ENCODE measurements around the gene DBH.

Gene DBH

GRCh38 chr9:133627341-133627740 is 8.8 kb upstream of the DBH start:
- no peak for DNase-seq

- no peak for DNase-seq
Observed at GRCh38 chr9:133628766-133629165, 7.4 kb upstream of the DBH start.

GRCh38 chr9:133629221-133630110 is 6.7 kb upstream of the DBH start:
- DNase-seq: no peak

DNA sequence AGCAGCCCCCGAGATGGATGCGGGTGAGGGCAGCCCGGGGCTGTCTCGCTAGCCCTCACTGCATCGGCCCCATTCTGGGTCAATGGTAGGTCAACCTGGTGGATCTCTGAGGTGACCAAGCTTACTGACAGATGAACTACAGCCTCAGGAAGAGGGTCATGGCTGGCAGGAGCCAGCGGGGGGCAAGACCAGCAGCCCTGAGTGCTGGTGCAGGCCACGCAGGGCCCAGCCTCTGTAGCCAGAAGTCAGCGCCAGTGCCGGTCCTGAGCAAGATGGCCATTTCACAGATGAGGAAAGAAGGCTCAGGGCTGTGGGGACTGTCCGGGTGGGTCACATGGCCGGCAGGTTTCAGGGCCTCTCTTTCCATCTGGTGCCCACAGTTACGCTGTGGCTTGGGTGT is 5.1 kb upstream of the DBH start:
- DNase-seq: no peak

- DNase-seq: no peak
Observed at GRCh38 chr9:133632806-133633680, 3.1 kb upstream of the DBH start.

GRCh38 chr9:133633681-133634080 is 2.5 kb upstream of the DBH start:
- no peak for DNase-seq

GRCh38 chr9:133634081-133634691 is 2.0 kb upstream of the DBH start:
- DNase-seq: no peak

DNA sequence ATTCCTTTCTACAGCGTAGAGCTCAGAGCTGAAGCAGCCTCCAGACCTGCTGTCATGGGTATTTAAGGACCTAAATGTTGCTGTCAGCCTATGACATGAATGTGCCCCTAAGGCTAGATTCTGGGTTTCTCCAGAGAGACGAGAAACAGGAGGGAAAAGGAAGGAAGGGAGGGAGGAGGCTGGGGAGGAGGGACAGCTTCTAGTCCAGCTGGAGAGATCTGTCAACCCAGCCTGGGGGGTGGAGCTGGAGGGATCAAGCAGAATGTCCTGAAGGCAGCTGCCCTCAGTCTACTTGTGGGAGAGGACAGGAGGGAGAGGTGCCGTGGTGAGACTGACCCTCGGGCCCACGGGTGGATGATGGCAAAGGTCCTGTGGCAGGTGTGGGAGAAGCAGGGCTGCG is 1.1 kb upstream of the DBH start:
- no peak for DNase-seq

- DNase-seq: no peak
Observed at GRCh38 chr9:133636902-133637301, 739 bp downstream of the DBH start.

DNA sequence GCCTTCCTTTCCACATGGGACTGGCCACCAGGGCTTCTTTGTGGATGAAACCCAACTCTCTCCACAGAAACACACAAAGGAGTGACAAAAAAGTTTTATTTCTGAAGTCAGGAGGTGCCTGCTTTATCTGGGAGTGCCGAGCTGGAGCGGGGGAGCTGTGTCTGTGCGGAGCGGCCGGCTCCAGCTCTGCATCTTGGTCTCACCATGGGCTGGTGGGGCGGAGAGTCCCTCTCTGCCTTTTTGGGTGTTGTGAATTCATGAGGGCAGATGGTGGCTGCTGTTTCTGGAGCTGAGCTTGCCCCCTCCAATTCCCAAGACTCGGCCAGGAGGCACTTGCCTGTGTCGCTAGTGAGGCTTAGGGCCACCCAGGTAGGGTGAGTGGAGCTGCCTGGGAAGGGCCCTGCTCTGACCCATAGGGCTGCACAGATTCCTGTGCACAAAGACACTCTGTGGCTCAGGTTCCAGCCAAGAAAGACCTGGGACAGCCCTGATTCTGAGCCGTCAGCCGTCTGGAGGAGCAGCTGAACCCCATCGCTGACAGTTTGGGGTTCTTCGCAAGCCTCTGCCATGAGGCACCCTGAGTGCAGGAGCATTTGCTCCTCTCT is 1.4 kb downstream of the DBH start:
- no peak for DNase-seq

GRCh38 chr9:133638076-133638475 is 1.9 kb downstream of the DBH start:
- DNase-seq: no peak

DNA sequence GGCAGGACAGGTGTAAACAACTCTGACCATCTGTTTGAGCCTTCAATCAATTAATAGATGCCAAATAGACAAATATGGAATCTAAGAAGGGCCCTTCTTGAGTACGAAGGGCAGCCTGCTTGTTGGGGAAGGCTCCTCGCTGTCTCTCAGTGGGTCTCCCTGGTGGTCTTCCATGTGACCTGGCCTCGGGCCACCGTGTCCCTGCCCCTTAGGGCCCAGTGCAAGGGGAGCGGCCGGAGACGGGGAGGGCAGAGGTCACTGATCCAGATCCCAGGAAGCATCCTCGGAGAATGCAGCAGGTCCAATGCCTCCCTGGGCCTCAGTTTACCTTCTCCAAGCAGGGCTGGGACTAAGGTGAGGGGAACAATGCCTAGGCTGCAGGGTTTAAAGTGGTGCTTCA is 2.5 kb downstream of the DBH start:
- DNase-seq: no peak

- no peak for DNase-seq
Observed at GRCh38 chr9:133639613-133640012, 3.5 kb downstream of the DBH start.

- DNase-seq: no peak
Observed at GRCh38 chr9:133640160-133640559, 4.0 kb downstream of the DBH start.

DNA sequence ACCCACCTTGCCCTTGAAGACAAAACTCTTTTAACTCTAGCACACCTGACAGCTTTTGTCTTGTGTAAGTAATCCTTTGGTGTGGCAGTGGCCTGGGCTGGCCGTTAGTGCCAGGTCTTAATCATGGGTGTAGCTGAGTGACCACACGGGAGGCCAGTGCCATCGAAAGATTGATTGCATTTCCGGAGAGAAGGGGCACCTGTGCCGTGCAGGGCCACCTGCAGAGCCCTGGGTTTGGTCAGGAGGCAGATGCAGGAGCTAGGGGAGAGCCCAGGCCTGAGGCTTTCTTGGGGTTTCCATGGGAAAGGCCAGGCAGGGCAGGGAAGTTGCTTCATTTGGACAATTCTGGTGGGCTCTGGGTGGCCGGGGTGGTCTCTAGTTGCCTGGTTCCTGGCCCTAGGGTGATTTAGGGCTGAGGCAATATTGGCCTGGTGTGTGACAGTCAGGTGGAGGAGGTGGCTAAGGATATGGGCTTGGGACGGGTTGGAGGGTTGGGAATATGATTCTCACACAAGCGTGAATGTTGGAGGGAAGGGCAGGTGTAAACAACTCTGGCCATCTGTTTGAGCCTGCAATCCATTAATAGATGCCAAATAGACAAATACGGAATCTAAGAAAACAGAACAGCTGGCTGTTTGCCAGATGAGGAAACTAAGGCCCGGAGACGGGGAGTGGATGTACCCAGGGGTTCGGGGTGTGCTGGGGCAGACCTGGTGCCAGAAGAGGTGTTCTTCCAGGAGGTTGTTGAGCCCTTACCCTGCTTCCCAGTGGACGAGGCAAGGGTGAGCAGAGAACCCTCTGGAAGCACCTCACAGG is 4.6 kb downstream of the DBH start:
- DNase-seq: no peak

GRCh38 chr9:133641396-133641655 is 5.2 kb downstream of the DBH start:
- DNase-seq: no peak

DNA sequence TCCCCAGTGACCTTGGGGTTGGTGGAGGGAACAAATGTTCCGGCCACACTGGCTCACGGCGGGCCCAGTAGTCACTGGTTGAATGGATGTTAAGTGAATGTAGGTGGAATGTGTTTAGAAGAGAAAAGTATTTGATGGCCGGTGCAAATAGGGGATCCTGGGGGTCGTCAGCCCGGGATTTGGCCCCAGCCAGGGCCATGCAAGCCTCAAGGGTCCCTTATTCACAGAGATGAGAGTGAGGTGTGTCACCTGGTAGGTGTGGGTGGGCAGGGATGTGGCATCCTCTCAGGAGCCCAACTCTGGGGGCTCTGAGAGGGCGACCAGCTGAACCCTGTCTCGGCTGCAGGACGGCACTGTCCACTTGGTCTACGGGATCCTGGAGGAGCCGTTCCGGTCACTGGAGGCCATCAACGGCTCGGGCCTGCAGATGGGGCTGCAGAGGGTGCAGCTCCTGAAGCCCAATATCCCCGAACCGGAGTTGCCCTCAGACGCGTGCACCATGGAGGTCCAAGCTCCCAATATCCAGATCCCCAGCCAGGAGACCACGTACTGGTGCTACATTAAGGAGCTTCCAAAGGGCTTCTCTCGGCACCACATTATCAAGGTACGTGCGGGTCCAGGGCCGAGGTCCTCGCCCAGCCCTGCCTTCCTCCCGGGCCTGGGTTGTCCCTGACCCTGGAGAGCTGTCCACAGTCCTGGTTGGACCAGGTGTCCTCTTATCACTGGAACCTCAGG is 5.9 kb downstream of the DBH start:
- DNase-seq: no peak

DNA sequence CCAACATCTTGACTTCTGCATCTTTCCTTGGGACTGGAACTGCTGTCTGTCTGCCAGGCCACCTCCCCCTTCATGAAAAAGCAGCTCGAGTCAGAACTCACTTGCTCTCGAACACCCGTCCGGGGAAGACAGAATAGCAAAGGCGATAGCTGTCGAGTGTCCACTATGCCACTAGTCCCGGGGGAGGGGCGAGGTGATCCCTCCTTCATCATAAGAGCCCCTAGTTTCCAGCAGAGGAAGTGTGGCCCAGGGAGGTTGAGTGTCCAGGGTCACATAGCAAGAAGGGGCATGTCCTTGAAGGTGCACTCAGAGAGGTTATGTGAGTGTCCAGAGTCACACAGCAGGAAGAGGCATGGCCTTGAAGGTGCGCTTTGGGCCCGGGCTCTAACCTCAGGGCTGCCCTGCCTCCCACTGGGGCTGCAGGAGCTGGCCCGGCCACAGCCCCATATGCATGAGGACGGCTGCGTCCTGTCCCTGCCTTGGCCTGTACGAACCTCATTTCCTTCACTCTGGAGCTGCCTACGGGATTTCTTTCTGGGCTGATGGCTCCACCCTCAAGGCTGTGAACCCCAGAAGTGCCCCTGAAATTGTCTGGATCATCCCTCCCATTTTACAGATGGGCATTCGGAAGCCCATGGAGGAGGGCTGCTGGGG is 6.7 kb downstream of the DBH start:
- DNase-seq: no peak

- no peak for DNase-seq
Observed at GRCh38 chr9:133643362-133643755, 7.2 kb downstream of the DBH start.

DNA sequence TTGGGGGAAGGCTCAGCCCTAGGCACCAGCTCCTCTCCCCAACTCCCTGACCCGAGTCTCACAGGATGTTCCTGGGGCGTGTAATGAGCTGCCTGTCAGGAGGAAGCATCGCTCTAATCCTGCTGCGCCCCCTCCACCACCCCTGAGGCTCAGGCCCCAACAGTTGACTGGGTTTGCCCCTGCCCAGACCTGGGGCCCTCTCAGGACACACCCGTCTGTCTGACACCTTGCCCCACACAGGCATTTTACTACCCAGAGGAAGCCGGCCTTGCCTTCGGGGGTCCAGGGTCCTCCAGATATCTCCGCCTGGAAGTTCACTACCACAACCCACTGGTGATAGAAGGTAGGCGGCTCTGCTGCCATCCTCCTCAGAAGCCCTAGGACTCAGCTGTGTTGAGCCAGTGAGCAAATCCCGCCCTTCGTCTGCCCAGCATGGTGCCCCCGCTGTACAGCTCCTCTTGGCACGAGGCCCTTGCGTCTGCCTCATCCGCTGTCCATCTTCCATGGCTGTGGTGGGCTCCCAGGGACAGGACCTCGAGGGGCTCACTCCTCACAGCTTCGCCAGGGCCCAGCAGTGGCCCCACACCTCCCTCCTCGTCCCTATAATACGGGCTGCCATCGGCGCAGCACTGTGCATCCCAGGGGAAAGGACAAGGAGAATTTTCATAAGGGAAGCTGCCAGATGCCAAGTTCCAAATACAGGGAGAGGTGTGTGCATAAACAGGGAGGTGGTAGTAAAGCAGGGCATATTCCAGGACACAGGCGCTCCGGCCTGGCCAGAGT is 8.0 kb downstream of the DBH start:
- DNase-seq: no peak
